NB4 (cell line): ENCODE results near the gene ATM.

Source experiments
- DNase-seq: peaks from one replicate; pipeline ENCODE4 v3.0.0; 2010; ENCODE audit warnings: low read depth
- H3K4me3 ChIP-seq: one replicate; pipeline ENCODE4 v1.5.1; 2011; ENCODE audit warnings: mild to moderate bottlenecking, low read depth, low read length, moderate library complexity
- CTCF ChIP-seq: IDR thresholded peaks from one replicate; pipeline ENCODE4 v1.5.1; 2012; ENCODE audit warnings: low read depth, low read length
- MAX ChIP-seq: IDR thresholded peaks from 2 replicates; pipeline ENCODE4 v1.6.1; 2011; ENCODE audit warnings: low read depth, low read length
- MYC ChIP-seq: IDR thresholded peaks from 2 replicates; pipeline ENCODE4 v1.6.1; 2011; ENCODE audit warnings: low read depth, low read length
- POLR2A ChIP-seq: IDR thresholded peaks from 2 replicates; pipeline ENCODE4 v1.6.1; 2011; ENCODE audit warnings: mild to moderate bottlenecking; ENCODE audit not compliant: insufficient read length; ENCODE audit errors: extremely low read depth

The ATM gene

GRCh38 chr11:108293229-108293628, 70.4 kb downstream of the ATM start:
- H3K4me3 ChIP-seq, result no peak overlapping the region
- no peak for TF ChIP-seq MYC
- TF ChIP-seq POLR2A, result no peak
- TF ChIP-seq MAX, result no peak
- TF ChIP-seq CTCF, result no peak
- DNase-seq, result no peak

GRCh38 chr11:108302121-108302785, 79.4 kb downstream of the ATM start:
- TF ChIP-seq CTCF (no peak), POLR2A (no peak), MYC (no peak)
- no peak for DNase-seq
- H3K4me3 ChIP-seq, result no peak overlapping the region

- H3K4me3 ChIP-seq, result no peak overlapping the region
- no peak for DNase-seq
- TF ChIP-seq POLR2A (no peak), MAX (no peak), CTCF (no peak), MYC (no peak)
Measured at GRCh38 chr11:108307751-108308150, 84.9 kb downstream of the ATM start.

GRCh38 chr11:108313444-108313843, 90.6 kb downstream of the ATM start:
- no peak for TF ChIP-seq MAX
- no peak for TF ChIP-seq MYC
- TF ChIP-seq POLR2A, result no peak
- TF ChIP-seq CTCF, result no peak
- H3K4me3 ChIP-seq, result no peak overlapping the region
- no peak for DNase-seq

- no peak for TF ChIP-seq MAX
- TF ChIP-seq POLR2A, result no peak
- no peak for TF ChIP-seq CTCF
- no peak for TF ChIP-seq MYC
- no peak for DNase-seq
- H3K4me3 ChIP-seq, result no peak overlapping the region
Measured at GRCh38 chr11:108316061-108316460, 93.2 kb downstream of the ATM start.
